T47D (cell line): ENCODE measurements around the gene PRKCSH.
"Not testable (repeated sequence)": the region's sequence is repeated elsewhere in the genome, so short reads cannot be mapped to it uniquely, and the experiment has no call there.

Source experiments
- DNase-seq, 2 experiments: peaks; one replicate each; pipeline versions ENCODE4 v3.0.0 to v3.0.0-alpha.2; 2011 to 2012; ENCODE audit warnings: low read depth in 1 of 2, low spot score in 1 of 2
- JUND ChIP-seq: IDR thresholded peaks from 2 replicates; pipeline ENCODE4 v1.6.1; 2012; ENCODE audit warnings: low read depth
- in situ Hi-C: cut with HindIII; loops from 2 replicates; pipeline ENCODE4 v1.10.0; 2016; ENCODE audit warnings: low sequenced_read_pairs, low pct_unique_long_range_greater_than_20kb

The PRKCSH gene

GRCh38 chr19:11423791-11424181 is 11.6 kb upstream of the PRKCSH start:
- no peak for DNase-seq
- no peak for TF ChIP-seq JUND
- in situ Hi-C loops: no loop called here

- no peak for TF ChIP-seq JUND
- in situ Hi-C loops: no loop called here
- peak in 1 of 2 experiments; percentile 66 for DNase-seq
Measured at GRCh38 chr19:11425719-11426457, 9.5 kb upstream of the PRKCSH start.

GRCh38 chr19:11426656-11427055 is 8.8 kb upstream of the PRKCSH start:
- TF ChIP-seq JUND: no peak
- in situ Hi-C loops: no loop called here
- DNase-seq: no peak

- DNase-seq, in situ Hi-C loops: not testable (repeated sequence)
Measured at GRCh38 chr19:11433526-11433925, 1.9 kb upstream of the PRKCSH start.

GRCh38 chr19:11434703-11435056 is 755 bp upstream of the PRKCSH start:
- no peak for TF ChIP-seq JUND
- in situ Hi-C loops: no loop called here
- no peak for DNase-seq

GRCh38 chr19:11435833-11436313 is 438 bp downstream of the PRKCSH start:
- in situ Hi-C loops: no loop called here
- peak in 1 of 2 experiments; percentile 17 for DNase-seq
- TF ChIP-seq JUND: no peak

GRCh38 chr19:11437955-11438354 is 2.5 kb downstream of the PRKCSH start:
- in situ Hi-C loops: no loop called here
- no peak for DNase-seq
- TF ChIP-seq JUND: no peak

- TF ChIP-seq JUND: no peak
- DNase-seq: no peak
Measured at GRCh38 chr19:11444059-11444458, 8.6 kb downstream of the PRKCSH start.

GRCh38 chr19:11445141-11445540 is 9.7 kb downstream of the PRKCSH start:
- in situ Hi-C loops: no loop called here
- no peak for DNase-seq
- TF ChIP-seq JUND: no peak

More at GRCh38 chr19:11444059-11444458, 8.6 kb downstream of the PRKCSH start:
- in situ Hi-C loops: no loop called here

GRCh38 chr19:11446271-11446651 is 10.8 kb downstream of the PRKCSH start:
- TF ChIP-seq JUND: no peak
- no peak for DNase-seq
- in situ Hi-C loops: no loop called here

- TF ChIP-seq JUND: no peak
- in situ Hi-C loops: no loop called here
- DNase-seq: peak in 1 of 2 experiments; percentile 31
Measured at GRCh38 chr19:11446652-11447301, 11.3 kb downstream of the PRKCSH start.

- in situ Hi-C loops: no loop called here
- TF ChIP-seq JUND: no peak
- DNase-seq: no peak
Measured at GRCh38 chr19:11447347-11448262, 12.2 kb downstream of the PRKCSH start.

GRCh38 chr19:11448410-11448809 is 13.0 kb downstream of the PRKCSH start:
- DNase-seq: no peak
- in situ Hi-C loops: no loop called here
- no peak for TF ChIP-seq JUND
